Mesodermal cell (in vitro differentiated cells): ENCODE results near the gene C4orf36.

Experiments
- H3K27ac ChIP-seq: 2 replicates; pipeline ENCODE4 v1.7.0; 2013; ENCODE audit warnings: mild to moderate bottlenecking, low read depth, low read length, moderate library complexity; ENCODE audit not compliant: severe bottlenecking
- H3K36me3 ChIP-seq: 2 replicates; pipeline ENCODE4 v1.7.1; 2013; ENCODE audit warnings: mild to moderate bottlenecking, low read length, moderate library complexity; ENCODE audit not compliant: control insufficient read depth, insufficient read depth
- H3K4me1 ChIP-seq: one replicate; pipeline ENCODE4 v1.7.1; 2013; ENCODE audit warnings: mild to moderate bottlenecking, low read length; ENCODE audit not compliant: insufficient read depth, control insufficient read depth, poor library complexity, severe bottlenecking
- H3K4me3 ChIP-seq: 2 replicates; pipeline ENCODE4 v1.7.0; 2013; ENCODE audit warnings: low read length, control low read depth, mild to moderate bottlenecking; ENCODE audit not compliant: insufficient read depth, poor library complexity, severe bottlenecking; ENCODE audit errors: extremely low read depth
- H3K9me3 ChIP-seq: 2 replicates; pipeline ENCODE4 v1.7.1; 2013; ENCODE audit warnings: mild to moderate bottlenecking, low read length, moderate library complexity; ENCODE audit not compliant: control insufficient read depth
- WGBS, 2 experiments: methylation state at CpG; one replicate each; pipeline ENCODE4 v1.1.5; 2013; ENCODE audit warnings: missing lambda C conversion rate in 2 of 2; ENCODE audit not compliant: insufficient coverage in 2 of 2; 5-methylcytosine and 5-hydroxymethylcytosine counted together

The C4orf36 gene

DNA sequence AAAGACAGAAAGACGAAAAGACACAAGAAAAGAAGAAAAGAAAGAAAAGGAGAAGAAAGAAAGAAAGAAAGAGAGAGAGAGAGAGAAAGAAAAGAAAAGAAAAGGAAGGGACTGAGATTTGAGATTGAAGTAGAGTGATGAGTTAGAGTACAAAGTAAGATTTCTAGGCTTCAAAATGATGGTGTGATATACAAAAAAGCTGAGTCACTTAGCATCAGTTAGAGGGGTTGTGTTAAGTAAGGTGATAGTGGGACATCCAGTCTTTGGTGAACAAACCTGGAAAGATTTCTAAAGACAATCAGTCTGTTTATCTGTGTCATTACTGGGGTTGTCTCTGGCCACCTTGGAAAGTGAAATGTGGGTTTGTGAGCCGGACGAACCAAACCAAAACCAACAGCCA lies 56.5 kb downstream of the C4orf36 start:
- Histone ChIP-seq H3K27ac (no peak overlapping the region), H3K4me1 (no peaks in the 10 kb centered on the region), H3K9me3 (no peaks in the 10 kb centered on the region), H3K36me3 (no peaks in the 10 kb centered on the region), H3K4me3 (no peak overlapping the region)
- WGBS, 2 experiments: 100% methylated on average over 1 of the region's 3 CpGs

DNA sequence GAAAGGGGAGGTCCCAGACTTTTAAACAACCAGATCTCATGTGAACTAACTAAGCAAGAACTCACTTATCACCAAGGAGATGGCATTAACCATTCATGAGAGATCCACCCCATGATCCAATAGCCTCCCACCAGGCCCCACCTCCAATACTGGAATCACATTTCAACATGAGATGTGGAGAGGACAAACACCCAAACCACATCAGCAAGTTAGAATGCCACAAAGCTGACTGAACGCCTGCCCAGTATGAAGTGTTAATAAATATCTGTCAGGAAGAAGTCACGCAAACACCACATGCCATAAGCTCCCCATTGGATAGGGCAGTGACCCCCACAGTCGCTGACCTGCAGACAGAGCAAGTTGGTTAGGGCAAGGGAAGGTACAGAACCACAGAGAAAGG lies 57.3 kb downstream of the C4orf36 start:
- no peak overlapping the region for H3K27ac ChIP-seq
- no peak overlapping the region for H3K4me3 ChIP-seq
- H3K9me3 ChIP-seq: no peaks in the 10 kb centered on the region
- no peaks in the 10 kb centered on the region for H3K4me1 ChIP-seq
- no peaks in the 10 kb centered on the region for H3K36me3 ChIP-seq
- 100% methylated on average over 1 to 2 of the region's 3 CpGs for WGBS, 2 experiments

DNA sequence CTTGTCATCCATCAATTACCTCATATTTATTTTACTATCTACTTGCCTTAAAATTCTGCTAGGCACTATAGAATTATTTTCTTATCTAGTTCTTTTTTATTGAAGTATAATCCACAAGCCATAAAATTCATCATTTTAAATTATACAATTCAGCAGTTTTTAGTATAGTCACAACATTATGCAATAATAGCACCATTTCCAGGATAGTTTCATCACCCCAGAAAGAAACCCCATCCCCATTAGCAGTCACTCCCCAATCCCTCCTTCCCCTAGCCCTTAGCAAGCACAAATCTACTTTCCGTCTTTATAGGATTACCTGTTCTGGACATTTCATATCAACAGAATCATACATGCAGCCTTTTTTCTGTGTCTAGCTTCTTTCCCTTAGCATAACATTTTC lies 58.6 kb downstream of the C4orf36 start:
- no peaks in the 10 kb centered on the region for H3K4me1 ChIP-seq
- no peak overlapping the region for H3K27ac ChIP-seq
- H3K36me3 ChIP-seq: no peaks in the 10 kb centered on the region
- no peak overlapping the region for H3K4me3 ChIP-seq
- H3K9me3 ChIP-seq: no peaks in the 10 kb centered on the region
- WGBS, 2 experiments: 86 to 100% methylated on average over 1 of the region's 1 CpG

DNA sequence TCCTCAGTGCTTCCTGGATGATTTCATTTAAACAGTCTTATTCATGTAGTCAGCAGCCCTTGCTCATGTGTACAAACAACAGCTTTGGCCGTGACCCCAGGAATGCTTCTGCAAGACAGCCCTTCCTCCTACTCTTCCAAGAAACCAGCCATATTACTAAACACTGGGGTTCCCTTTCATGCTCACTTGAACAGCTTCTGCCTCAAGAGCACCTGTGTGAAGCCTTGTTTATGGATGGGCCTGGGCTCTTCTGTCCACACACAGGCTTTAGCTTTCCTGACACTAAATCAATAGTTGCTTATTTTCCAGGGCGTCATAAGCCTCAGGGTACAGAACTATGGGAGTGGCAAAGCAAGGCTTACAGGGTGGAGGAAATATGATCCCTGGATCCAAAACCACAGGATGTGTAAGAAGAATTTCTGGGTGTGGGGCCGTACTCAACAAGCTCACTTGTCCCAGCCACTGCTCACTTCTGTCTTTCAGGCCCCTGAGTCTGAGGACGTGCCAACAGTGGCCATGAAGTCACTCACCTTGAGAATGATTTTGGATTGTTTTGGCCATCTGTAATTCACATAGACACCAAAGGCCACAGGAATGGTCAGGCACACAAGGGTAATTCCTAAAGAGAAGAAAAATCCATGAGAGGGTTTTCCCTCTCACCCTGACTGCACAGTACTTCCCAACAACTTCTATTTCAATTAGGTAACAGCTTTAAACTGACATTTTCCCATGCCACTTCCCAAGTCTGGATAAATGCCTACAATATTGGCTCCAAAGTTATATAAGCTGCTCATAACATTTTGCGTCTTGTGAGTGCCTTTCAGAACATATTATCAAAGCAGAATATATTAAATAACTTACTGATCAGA lies 60.7 kb downstream of the C4orf36 start:
- H3K9me3 ChIP-seq: no peaks in the 10 kb centered on the region
- no peak overlapping the region for H3K27ac ChIP-seq
- H3K4me3 ChIP-seq: no peak overlapping the region
- no peaks in the 10 kb centered on the region for H3K4me1 ChIP-seq
- no peaks in the 10 kb centered on the region for H3K36me3 ChIP-seq
- WGBS, 2 experiments: 90 to 92% methylated on average over 1 to 3 of the region's 5 CpGs
